Measurements from ENCODE around the gene EIF2B2. TPM values are rescaled to one million over a fixed set of nuclear protein-coding genes. Genes with fewer than 3 reads are reported as not detected.

EIF2B2 gene
- total RNA-seq, 1 experiment from 2014 or later, result 48.3 TPM

DNA sequence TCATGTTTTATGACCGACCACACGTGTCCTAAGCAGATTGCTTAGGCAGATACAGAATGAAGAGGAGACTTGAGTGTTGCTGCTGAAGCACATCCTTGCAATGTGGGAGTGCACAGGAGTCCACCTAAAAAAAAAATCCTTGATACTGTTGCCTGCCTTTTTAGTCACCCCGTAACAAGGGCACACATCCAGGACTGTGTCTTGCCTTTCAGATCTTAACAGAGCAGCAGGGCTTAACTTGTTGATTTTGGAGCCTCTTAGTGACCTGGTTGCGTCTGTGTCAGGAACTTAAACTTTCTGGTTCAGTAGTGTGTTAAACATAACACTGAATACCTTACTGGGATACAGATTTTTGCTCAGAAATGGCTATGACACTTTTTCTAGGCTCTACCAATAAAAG lies 6.5 kb downstream of the EIF2B2 start:
- Histone ChIP-seq H3K79me1 (ENCODE audit: insufficient read depth, low read depth, low read length, poor library complexity, severe bottlenecking) (peaks cover 1% of the 10 kb centered on the region), H2BK12ac (ENCODE audit: insufficient read length, low read depth, low read length) (no peak overlapping the region), H3K4me1 (ENCODE audit: insufficient read depth, low read length) (no peaks in the 10 kb centered on the region), H3K4ac (ENCODE audit: low read depth, low read length) (no peak overlapping the region), H3K14ac (ENCODE audit: insufficient read depth, low read length) (no peak overlapping the region), H3K23ac (ENCODE audit: insufficient read length, low read depth, low read length) (no peak overlapping the region), H4K5ac (ENCODE audit: insufficient read length, low read depth, low read length) (no peak overlapping the region), H3K9ac (ENCODE audit: extremely low read depth, insufficient read length, low read length) (no peak overlapping the region), H3K9me3 (ENCODE audit: control insufficient read depth, low read depth, low read length) (no peaks in the 10 kb centered on the region), H2BK20ac (ENCODE audit: low read depth, low read length, poor library complexity, severe bottlenecking) (no peak overlapping the region), H2BK5ac (ENCODE audit: insufficient read length, low read length) (no peak overlapping the region), H4K8ac (replicated peaks; ENCODE audit: insufficient read length, low read depth, low read length) (no peak overlapping the region), H4K91ac (ENCODE audit: insufficient read length, low read depth, low read length) (no peak overlapping the region), H3K4me2 (ENCODE audit: insufficient read depth, insufficient read length, low read length) (no peak overlapping the region), H3K23me2 (ENCODE audit: insufficient read length, low read depth, low read length, poor library complexity, severe bottlenecking) (no peaks in the 10 kb centered on the region), H2AFZ (ENCODE audit: low read length) (no peak overlapping the region), H4K20me1 (ENCODE audit: control insufficient read depth, insufficient read depth, insufficient read length) (no peaks in the 10 kb centered on the region), H3K27me3 (ENCODE audit: insufficient read depth, low read length) (no peaks in the 10 kb centered on the region), H3K27ac (ENCODE audit: insufficient read length, low read depth, low read length) (no peak overlapping the region), H3K79me2 (ENCODE audit: insufficient read depth, low read length) (no peaks in the 10 kb centered on the region), H3T11ph (ENCODE audit: low read length) (no peak overlapping the region), H2AK5ac (ENCODE audit: insufficient read length, low read length) (no peak overlapping the region), H2BK120ac (ENCODE audit: low read depth, low read length, poor library complexity, severe bottlenecking) (no peak overlapping the region), H3K18ac (ENCODE audit: insufficient read length, low read depth, low read length) (no peak overlapping the region), H2BK15ac (ENCODE audit: low read depth, low read length) (no peak overlapping the region), H3K56ac (ENCODE audit: insufficient read length, low read depth, low read length) (no peak overlapping the region)
- no CpG with 5 or more reads among the region's 4 CpGs for WGBS (ENCODE audit: extremely low coverage, insufficient read length, low lambda C conversion rate)
- H3K27ac Mint-ChIP-seq, result no peak overlapping the region; a peak in 1 of 7 replicates
- TF ChIP-seq, protein P1, sequence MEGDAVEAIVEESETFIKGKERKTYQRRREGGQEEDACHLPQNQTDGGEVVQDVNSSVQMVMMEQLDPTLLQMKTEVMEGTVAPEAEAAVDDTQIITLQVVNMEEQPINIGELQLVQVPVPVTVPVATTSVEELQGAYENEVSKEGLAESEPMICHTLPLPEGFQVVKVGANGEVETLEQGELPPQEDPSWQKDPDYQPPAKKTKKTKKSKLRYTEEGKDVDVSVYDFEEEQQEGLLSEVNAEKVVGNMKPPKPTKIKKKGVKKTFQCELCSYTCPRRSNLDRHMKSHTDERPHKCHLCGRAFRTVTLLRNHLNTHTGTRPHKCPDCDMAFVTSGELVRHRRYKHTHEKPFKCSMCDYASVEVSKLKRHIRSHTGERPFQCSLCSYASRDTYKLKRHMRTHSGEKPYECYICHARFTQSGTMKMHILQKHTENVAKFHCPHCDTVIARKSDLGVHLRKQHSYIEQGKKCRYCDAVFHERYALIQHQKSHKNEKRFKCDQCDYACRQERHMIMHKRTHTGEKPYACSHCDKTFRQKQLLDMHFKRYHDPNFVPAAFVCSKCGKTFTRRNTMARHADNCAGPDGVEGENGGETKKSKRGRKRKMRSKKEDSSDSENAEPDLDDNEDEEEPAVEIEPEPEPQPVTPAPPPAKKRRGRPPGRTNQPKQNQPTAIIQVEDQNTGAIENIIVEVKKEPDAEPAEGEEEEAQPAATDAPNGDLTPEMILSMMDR (conservative IDR thresholded peaks at IDR 0.05), result no peak
- H3K27me3 Mint-ChIP-seq (ENCODE audit: low read depth), result no peaks in the 10 kb centered on the region
- H3K4me1 Mint-ChIP-seq, result peaks cover under 1% of the 10 kb centered on the region in 2 experiments; a peak in 2 of 4 replicates
- no peaks in the 10 kb centered on the region for H3K9me3 Mint-ChIP-seq
- H3K4me3 Mint-ChIP-seq, result no peak overlapping the region
- H3K36me3 Mint-ChIP-seq (ENCODE audit: insufficient read depth in 1 of 3, low read depth in 3 of 3), result peaks cover 2 to 69% (median 48%) of the 10 kb centered on the region in 3 experiments; a peak in 6 of 7 replicates
- no peak for DNase-seq

Data from H9 (cell line).